SKM-1 treated with dmso at 0.1 percent for 144 hours (cell line): ENCODE data around the gene GID8.

Source experiments
- DNase-seq: peaks from one replicate; lab custom pipeline; 2025; ENCODE audit not compliant: unreplicated experiment; lab: John Stamatoyannopoulos, UW

GID8 gene

DNA sequence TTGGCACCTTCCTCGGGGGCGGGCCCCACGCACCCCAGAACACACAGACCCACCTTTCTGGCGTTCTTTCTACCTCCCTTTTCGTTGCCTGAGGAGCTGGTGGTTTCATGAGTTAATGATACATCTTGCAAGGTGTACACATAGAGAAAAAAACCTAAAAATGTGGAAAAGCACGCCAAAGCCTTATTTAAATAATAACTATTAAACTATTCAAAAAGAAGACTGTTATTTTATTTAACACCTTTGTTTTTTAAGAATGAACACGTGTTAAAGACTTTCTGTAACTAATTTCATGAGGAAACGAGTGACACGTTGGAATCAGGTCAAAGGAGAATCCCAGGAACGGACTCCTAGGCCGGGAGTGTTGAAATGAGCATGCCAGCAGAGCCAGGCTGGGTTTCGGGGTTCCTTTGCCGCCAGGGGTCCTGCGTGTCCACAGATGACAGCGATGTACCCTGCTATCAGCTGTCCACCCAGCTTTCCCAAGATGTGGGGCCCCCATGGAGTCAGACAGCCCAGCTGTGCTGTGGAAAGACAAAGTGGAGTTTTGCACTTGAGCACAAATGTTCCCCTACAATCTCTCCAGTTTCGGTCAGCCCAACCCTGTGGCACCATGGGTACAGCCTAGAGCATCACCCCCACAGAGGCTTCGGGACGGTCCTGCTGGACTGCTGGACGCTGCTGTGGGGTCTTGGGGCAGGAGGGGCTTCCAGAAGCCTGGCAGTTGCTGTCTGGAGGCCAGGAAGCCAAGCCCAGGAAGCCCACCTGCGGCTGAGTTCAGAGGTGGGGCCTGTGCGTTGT lies 30.6 kb downstream of the GID8 start:
- no peak for DNase-seq

DNA sequence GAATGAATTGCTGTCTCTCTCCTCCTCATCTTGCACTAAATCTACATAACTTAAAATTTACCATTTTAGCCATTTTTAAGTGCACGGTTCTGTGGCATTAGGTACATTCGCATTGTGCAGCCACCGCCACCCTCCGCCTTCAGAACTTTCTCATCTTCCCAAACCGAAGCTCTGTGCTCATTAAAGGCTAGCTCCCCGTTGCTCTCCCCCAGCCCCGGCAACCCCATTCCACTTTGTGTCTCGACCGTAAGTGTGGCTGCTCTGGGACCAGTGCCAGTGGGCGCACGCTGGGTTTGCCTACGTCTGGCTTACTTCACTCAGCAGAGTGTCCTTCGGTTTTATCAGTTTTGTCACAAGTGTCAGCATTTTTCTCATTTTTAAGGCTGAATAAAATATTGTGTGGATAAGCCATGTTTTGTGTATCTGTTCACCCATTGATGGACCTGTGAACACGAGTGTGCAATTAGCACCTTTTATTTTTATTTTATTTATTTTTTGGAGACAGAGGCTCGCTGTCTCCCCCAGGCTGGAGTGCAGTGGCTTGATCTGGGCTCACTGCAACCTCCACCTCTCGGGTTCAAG lies 31.3 kb downstream of the GID8 start:
- no peak for DNase-seq

- no peak for DNase-seq
Measured at GRCh38 chr20:62969939-62970306, 32.0 kb downstream of the GID8 start.

GRCh38 chr20:62970307-62971210 lies 32.6 kb downstream of the GID8 start:
- DNase-seq = no peak

- DNase-seq = no peak
Measured at GRCh38 chr20:62971211-62971949, 33.4 kb downstream of the GID8 start.

DNA sequence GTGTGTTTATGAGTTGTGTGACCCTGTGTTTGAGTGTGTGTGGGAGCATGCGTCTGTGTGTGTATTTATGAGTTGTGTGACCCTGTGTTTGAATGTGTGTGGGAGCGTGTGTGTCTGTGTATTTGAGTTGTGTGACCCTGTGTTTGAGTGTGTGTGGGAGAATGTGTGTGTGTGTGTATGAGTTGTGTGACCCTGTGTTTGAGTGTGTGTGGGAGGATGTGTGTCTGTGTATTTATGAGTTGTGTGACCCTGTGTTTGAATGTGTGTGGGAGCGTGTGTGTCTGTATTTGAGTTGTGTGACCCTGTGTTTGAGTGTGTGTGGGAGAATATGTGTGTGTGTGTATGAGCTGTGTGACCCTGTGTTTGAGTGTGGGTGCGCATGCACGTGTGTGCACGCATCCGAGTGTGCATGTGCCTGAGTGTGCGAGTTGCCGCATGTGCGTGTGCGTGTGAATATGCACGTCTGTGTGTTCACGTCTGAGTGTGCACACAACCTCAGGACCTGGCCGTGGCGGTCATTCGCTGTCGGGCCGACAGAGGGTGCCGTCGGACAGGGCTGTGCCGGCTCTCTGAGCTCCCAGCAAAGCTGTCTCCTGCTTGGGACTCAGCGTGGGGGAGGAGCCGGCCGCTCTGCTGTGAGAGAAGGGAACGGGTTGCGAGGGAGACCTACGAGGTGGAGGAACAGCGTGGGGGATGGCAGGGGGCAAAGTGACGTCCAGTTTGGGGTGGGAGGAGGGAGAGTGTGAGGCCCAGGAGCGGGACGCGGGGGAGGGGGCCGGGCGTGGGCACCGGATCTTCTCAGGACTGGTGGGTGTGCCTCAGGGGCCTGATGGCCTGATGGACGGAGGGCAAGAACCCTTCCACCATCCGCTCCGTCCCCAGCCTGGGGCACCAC lies 34.2 kb downstream of the GID8 start:
- DNase-seq = peak; percentile 76

DNA sequence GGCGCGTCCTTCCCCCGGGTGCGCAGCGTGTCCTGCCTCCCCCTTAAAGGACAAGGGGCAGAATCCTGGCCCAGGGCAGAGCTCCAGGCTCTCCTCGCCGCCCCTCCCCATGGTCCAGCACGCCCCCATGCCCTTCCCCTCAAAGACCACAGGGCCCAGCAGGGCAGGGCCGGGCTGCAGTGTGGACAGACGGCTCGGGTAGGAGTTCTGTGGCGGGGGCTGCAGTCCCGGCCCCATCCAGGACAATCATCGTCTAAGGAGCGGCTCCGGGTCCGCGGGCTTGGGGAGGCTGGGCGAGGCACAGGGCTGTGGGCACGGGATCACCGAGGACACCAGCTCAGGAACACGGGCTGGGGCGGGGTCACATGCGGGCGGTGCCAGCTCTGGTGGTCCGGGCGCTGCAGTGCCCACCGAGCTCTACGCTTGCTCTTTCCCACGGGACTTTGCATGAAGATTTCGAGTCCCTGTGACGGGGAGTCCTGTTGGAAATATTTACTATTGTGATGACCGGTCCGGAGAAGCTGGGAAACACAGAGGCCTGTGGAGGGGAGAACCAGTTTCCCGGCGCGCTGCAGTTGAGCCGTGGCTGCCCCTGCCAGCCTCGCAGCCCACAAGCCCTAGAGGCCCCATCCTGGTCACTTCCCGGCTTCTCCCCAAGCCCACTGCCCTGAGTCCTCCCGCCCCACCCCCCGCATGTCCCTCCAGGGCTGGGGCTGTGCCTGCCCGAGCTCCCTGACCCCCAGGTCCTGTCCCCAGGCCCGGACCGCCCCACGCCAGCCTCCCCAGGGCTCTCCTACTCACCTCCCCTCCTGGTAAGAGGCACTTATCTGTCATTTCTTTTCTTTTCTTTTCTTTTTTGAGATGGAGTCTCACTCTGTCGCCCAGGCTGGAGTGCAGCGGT lies 35.1 kb downstream of the GID8 start:
- DNase-seq = no peak

- no peak for DNase-seq
Measured at GRCh38 chr20:62975251-62975760, 37.4 kb downstream of the GID8 start.

- no peak for DNase-seq
Measured at GRCh38 chr20:62975812-62976508, 38.0 kb downstream of the GID8 start.

DNA sequence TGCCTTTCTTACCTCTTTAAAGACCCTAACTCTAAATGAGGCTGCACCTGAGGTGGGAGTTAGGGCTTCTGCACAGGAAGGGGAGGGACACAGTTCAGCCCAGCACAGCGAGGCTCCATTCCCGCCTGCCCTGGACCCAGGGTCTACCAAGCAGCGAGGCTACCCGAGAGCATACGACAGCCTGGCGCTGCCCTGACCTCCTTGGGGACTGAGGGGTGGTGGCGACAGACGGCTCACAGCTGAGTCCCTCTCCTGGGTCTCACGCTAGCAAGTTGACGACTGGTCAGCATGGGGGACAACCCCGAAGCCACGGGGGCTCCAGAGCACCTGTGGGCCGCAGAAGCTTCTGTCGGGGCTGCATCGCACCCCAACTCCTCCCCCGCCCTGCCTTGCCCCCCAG lies 38.9 kb downstream of the GID8 start:
- DNase-seq = no peak

DNA sequence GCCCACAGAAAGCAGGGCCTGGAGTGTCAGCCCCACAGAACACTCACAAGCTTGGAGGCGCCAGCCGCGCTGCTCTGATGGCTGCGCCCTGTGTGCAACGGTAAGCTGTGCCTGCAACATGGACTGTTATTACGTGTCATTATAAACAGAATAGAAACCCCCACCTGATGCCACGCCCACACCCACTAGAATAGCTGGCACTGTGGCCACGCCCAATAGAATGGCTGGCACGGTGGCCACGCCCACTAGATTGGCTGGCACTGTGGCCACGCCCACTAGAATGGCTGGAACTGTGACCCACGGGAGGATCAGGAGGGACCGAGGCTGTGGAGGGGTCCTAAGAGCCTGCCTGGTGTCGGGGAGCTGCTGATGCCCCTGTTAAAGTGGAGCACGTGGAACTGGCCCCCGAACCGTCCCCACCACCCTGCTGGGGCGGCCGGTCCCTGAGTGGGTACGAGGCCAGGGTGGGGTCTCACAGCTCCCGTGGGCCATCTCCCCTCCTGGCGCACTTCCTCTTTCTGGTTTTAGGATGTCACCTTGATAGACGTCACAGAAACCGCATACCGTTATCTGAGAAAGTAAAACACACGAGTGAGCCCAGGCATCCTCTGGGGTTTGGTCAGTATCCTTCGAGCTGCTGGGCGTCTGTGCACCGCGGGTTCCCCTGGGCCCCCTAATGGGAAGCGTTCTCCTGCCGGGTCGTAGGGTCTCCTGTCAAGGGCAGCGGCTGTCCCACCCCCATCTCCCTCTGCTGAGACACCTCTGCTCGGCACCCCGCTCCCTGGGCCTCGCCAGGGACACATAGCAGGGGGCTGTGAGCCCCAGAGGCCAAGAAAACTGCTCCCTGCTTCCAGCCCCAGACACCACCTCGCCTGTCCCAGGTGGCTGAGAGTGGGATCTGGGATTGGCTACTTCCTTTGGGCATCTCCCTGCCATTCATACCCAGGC lies 39.9 kb downstream of the GID8 start:
- no peak for DNase-seq

GRCh38 chr20:62978561-62978943 lies 40.6 kb downstream of the GID8 start:
- DNase-seq = no peak

- DNase-seq = no peak
Measured at GRCh38 chr20:62979310-62979709, 41.4 kb downstream of the GID8 start.

DNA sequence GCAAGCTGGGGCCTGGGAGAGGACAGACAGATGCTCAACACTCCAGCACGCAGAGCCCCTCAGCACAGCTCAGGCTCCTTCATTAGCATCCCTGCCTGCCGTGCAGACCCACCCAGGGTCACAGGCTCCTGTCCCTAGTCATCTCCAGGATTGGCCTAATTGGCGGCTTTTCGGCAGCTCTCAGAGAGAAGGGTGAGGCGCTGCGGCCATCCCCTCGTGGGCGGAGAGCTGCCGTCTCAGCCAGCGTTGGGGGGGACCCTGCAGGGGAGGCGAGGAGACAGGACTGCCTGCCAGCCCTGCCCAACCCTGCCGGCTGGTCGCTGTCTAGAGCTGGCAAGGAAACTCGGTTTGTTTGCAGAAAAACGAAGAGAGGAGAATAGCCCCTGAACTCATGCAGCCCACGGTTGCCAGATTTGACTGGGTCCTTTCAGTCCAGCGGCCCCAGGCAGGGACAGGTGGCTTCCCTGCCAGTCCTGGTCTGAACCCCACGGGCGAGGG lies 42.0 kb downstream of the GID8 start:
- DNase-seq = no peak

DNA sequence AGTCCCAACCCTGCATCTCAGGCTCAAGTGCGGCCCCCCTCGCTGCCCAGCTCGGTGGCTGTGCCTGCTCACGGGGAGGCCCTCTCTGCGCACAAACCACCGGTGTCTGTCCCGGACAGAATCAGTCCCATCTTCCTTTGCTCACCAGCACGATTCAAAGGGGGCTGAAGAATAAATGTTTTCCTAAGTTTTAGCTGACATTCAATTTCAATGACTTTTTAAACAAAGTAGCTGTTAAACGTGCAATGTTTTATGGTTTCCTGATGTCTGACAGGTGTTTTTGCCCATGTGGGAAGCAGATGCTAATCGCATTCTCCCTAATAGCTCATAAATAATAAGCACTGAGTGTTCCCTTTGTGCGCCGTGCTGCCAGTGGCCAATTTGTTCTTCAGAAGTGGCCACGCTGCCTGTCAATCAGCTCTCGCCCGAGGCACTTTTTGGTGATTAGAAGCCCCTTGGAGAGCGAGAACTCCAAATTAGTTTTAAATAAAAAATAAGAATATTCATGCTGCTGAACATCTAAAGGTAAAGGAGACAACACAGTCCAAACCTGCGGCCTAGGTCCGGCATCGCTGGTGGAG lies 42.5 kb downstream of the GID8 start:
- no peak for DNase-seq

DNA sequence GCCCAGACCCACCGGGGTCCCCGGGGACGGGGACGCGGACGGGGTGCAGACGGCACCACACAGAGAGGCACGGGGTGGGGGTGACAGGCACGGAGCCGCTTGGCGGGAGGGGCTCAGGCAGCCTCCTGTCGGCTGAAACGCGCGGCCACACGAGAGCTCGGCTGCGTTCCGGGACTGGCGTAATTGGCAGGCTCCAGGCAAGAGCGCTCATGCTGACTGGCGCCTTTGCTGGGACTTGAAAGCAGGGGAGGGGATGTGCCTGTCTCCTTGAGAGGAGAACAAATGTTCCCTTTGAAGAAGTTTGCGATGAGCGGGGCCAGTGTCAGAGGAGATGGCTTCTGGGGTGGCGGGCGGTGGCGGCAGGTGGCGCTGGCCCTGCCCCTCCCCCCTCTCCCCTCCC lies 43.0 kb downstream of the GID8 start:
- DNase-seq = no peak
